Measurements from ENCODE around the gene CNTN4. TPM values are rescaled to one million over a fixed set of nuclear protein-coding genes. Genes with fewer than 3 reads are reported as not detected.

Gene CNTN4
- total RNA-seq, 6 experiments from 2014 or later, result not detected

DNA sequence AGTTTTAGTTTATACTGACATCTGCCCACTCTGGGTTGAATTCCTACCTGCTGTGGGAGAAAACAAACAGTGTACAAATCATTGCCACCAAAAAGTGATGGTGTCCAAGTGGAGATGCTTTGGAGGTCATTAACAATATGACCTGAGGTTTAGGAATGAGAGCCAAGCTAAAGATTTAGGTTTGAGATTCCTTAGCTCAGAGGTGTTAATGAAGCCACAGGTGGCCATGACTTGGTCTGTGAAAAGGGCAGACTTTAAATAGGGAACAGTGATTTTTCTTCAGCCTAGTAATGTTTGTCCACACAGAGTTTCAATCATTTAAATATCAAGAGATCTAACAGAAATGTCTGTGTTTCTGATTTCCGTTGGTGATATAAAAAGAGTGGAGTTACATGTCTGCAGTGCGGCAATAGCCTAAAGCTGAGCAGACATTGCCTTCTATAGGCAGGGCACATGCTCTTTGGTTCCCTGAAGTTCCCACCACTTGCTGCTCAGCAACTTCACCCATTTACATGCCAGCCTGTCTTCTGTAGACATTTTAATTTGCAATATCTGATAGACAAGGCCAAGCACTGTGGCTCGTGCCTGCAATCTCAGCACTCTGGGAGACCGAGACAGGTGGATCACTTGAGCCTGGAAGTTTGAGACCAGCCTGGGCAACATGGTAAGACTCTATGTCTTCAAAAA is 588.3 kb downstream of the CNTN4 start:
- no peaks in the 10 kb centered on the region for H3K36me3 Mint-ChIP-seq (ENCODE audit: low read depth)
- no peak overlapping the region for H3K27ac Mint-ChIP-seq
- TF ChIP-seq, protein P1, sequence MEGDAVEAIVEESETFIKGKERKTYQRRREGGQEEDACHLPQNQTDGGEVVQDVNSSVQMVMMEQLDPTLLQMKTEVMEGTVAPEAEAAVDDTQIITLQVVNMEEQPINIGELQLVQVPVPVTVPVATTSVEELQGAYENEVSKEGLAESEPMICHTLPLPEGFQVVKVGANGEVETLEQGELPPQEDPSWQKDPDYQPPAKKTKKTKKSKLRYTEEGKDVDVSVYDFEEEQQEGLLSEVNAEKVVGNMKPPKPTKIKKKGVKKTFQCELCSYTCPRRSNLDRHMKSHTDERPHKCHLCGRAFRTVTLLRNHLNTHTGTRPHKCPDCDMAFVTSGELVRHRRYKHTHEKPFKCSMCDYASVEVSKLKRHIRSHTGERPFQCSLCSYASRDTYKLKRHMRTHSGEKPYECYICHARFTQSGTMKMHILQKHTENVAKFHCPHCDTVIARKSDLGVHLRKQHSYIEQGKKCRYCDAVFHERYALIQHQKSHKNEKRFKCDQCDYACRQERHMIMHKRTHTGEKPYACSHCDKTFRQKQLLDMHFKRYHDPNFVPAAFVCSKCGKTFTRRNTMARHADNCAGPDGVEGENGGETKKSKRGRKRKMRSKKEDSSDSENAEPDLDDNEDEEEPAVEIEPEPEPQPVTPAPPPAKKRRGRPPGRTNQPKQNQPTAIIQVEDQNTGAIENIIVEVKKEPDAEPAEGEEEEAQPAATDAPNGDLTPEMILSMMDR (IDR thresholded peaks at IDR 0.05), result no peak
- H3K4me3 Mint-ChIP-seq, result no peak overlapping the region
- no peak for DNase-seq
- H3K27me3 Mint-ChIP-seq (ENCODE audit: insufficient read depth), result peaks cover 1% of the 10 kb centered on the region; the same call in 1 of the 2 replicates
- H3K9me3 Mint-ChIP-seq, result peaks cover 30% of the 10 kb centered on the region
- no peaks in the 10 kb centered on the region for H3K4me1 Mint-ChIP-seq (ENCODE audit: low read depth)

DNA sequence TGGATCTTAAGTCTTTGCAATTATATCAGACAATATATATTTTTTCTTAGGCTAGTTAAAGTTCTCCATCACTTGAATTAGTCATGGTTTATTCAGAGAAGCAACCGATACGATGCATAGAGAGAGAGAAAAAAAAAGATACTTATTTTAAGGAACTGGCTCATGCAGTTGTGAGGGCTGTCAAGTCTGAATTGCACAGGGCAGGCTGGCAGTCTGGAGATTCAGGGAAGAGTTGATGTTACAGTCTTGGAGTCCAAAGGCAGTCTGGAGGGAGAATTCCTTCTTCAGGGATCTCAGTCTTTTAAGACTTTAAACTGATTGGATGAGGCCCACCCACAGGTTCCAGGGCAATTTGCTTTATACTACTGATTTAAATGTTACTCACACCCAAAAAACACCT is 598.9 kb downstream of the CNTN4 start:
- no peak for DNase-seq
- H3K27me3 Mint-ChIP-seq (ENCODE audit: insufficient read depth), result no peaks in the 10 kb centered on the region
- H3K9me3 Mint-ChIP-seq, result peaks cover 56% of the 10 kb centered on the region
- H3K27ac Mint-ChIP-seq, result no peak overlapping the region
- H3K36me3 Mint-ChIP-seq (ENCODE audit: low read depth), result no peaks in the 10 kb centered on the region
- TF ChIP-seq, protein P1 (IDR thresholded peaks at IDR 0.05), result no peak
- H3K4me1 Mint-ChIP-seq (ENCODE audit: low read depth), result no peaks in the 10 kb centered on the region
- H3K4me3 Mint-ChIP-seq, result no peak overlapping the region

DNA sequence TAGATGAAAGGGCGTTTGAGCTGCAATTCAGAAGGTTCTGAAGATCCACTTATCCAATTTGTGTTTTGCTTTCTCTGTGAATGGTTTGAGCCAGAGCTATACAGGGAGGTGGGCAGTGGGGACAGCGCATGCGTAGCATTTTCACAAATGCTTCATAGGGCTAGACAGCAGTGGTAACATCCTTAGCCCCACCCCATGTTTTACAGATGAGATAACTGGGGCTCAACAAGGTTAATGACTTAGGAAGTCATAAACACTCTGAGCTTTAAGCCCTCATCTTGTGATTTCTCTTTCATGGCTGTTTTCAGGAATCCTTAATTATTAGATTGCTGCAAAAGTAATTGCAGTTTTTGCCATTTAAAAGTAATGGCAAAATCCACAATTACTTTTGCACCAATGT is 602.8 kb downstream of the CNTN4 start:
- Mint-ChIP-seq H3K9me3 (peaks cover 41% of the 10 kb centered on the region), H3K4me1 (ENCODE audit: low read depth) (no peaks in the 10 kb centered on the region), H3K4me3 (no peak overlapping the region), H3K27me3 (ENCODE audit: insufficient read depth) (no peaks in the 10 kb centered on the region), H3K27ac (no peak overlapping the region), H3K36me3 (ENCODE audit: low read depth) (no peaks in the 10 kb centered on the region)
- TF ChIP-seq, protein P1 (IDR thresholded peaks at IDR 0.05), result no peak
- no peak for DNase-seq

DNA sequence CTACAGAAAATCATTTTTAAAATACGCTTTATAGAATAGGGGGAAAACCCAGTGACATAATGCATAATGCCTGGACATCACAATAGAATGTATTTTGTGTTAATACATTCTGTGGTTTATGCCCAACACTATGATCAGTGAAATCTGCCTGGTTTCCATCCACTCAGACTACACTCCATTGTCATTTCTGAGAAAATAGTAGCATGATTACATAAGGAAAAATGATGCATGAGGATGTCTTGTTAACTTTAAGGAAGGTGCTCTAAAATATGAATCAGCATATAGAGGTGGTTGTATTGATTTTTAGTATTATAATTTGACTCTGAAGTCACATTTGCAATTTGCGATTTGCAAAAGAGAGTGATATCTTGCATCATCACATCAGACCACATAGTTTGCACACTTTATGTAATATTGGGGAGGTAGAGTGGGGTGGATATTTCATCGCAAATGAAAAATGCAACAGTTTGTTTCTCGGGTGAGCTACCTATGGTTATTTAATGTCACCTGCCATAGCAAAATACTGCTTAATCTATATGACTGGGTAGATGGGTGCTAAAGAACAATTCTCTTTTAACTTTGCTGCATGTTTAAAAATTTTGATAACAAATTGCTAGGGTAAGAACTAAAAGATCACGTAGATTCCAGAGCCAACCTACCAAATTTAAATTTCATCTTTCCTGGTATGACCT is 607.6 kb downstream of the CNTN4 start:
- H3K9me3 Mint-ChIP-seq, result peaks cover 13% of the 10 kb centered on the region
- no peak overlapping the region for H3K27ac Mint-ChIP-seq
- no peaks in the 10 kb centered on the region for H3K4me1 Mint-ChIP-seq (ENCODE audit: low read depth)
- no peaks in the 10 kb centered on the region for H3K27me3 Mint-ChIP-seq (ENCODE audit: insufficient read depth)
- H3K36me3 Mint-ChIP-seq (ENCODE audit: low read depth), result no peaks in the 10 kb centered on the region
- H3K4me3 Mint-ChIP-seq, result no peak overlapping the region
- TF ChIP-seq, protein P1 (IDR thresholded peaks at IDR 0.05), result no peak
- no peak for DNase-seq

DNA sequence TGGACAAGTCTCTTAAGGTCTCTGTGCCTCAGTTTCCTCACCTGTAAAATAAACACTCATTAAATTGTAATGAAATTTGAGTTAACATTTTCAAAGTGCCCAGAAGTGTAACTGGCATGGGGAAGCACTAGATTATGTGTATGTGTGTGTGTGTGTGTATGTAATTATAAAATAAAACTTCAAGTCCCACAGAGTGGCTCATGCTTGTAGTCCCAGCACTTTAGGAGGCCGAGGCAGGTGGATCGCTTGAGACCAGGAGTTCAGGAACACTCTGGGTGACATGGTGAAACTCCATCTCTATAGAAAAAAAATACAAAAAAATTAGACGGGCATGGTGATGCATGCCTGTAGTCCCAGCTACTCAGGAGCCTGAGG is 608.2 kb downstream of the CNTN4 start:
- no peak overlapping the region for H3K4me3 Mint-ChIP-seq
- H3K27me3 Mint-ChIP-seq (ENCODE audit: insufficient read depth), result no peaks in the 10 kb centered on the region
- DNase-seq, result no peak
- H3K27ac Mint-ChIP-seq, result no peak overlapping the region
- H3K4me1 Mint-ChIP-seq (ENCODE audit: low read depth), result no peaks in the 10 kb centered on the region
- TF ChIP-seq, protein P1 (IDR thresholded peaks at IDR 0.05), result no peak
- peaks cover 10% of the 10 kb centered on the region for H3K9me3 Mint-ChIP-seq
- no peaks in the 10 kb centered on the region for H3K36me3 Mint-ChIP-seq (ENCODE audit: low read depth)
